Fibroblast of skin of scalp (primary cell): ENCODE measurements around the gene RPS18.

Experiments used
- DNase-seq: peaks from one replicate; pipeline ENCODE4 v3.0.0-alpha.2; 2013

RPS18 gene

DNA sequence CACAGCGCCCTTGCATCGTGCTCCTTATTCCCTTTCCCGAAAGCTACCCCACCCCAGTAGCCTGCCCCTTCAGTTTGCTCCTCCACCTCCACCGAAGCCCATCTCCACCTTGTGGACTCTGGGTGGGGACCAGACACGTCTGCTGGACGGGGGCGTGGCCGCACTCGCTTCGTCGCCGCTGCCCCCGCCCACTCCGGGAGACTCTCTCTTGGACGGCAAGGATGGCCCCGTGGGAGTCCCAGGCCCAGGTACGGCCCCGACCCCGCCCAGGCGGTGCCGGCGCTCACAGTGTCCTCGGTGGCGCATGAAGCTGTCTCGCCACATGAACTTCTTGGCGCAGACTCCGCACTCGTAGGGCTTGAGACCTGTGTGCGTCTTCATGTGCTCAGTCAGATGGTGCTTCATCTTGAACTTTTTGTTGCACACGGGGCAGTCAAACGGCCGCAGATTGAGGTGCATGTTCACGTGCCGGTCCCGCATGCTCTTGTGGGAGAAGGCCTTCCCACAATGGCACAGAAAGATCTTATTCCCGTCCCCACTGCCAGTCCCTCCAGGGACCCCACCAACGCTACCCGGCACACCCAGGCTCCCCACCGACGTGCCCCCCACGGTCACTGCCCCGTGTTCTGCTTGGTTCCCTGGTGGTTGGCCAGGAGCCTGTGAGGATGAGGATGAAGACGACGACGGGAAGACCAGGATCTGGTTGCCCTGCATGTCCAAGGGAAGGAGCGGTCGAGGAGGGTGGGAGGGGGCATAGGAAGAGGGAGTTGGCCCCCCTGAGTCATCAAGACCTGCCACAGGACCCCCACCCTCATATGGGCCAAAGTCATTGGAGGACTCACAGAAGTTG lies 43.3 kb downstream of the RPS18 start:
- no peak for DNase-seq

GRCh38 chr6:33315793-33316602 lies 44.1 kb downstream of the RPS18 start:
- DNase-seq = no peak

- DNase-seq = no peak
Measured at GRCh38 chr6:33316603-33317418, 44.9 kb downstream of the RPS18 start.

DNA sequence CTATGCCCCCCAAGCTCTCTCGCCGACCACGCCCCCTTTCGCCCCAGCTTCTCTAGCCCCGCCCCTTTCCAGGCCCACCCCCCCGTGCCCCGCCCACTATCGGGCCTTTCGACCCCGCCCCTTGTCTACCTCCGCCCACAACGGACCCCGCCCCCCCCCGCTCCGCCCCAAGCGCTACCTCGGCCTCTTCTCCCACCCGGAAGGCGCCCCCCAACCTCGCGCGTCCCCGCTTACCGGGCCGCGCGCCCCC lies 45.5 kb downstream of the RPS18 start:
- no peak for DNase-seq

DNA sequence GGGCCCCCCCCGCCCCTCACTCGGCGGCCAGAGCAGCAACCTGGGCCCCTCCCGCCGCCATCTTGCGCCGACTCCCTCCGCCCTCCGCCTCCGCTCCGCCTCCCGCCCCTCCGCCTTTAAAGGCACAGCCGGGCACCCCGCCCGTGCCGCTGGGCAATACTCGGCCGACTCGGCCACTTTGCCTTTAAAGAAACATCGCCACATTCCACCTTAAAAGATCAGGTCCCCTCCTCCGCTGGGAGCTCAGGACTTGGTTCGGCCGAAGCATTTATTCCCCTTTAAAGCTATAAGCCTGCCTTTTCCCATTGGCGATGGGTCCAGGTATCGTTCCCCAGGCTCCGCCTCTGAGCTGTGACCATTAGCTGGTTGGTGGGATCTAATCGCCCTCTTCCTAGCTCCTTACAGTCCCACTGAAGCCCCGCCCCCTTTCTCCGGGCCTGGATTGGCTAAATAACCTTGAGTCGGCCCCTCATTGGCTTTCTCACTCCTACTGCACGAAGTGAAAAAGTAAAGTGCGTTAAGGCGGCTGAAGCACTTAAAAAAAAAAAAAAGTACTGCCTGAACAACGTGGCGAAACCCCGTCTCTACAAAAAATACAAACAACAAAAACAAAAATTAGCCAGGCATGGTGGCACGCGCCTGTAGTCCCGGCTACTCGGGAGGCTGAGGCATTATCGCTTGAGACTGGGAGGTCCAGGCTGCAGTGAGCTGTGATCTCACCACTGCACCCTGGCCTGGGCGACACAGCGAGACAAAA lies 46.0 kb downstream of the RPS18 start, which contains the start of gene ZBTB22:
ZBTB22 (minus strand) TSS at position 76 of the 757 bp plus-strand sequence. CDS start 828 bp downstream, outside the sequence.
- DNase-seq = peak; percentile 99

DNA sequence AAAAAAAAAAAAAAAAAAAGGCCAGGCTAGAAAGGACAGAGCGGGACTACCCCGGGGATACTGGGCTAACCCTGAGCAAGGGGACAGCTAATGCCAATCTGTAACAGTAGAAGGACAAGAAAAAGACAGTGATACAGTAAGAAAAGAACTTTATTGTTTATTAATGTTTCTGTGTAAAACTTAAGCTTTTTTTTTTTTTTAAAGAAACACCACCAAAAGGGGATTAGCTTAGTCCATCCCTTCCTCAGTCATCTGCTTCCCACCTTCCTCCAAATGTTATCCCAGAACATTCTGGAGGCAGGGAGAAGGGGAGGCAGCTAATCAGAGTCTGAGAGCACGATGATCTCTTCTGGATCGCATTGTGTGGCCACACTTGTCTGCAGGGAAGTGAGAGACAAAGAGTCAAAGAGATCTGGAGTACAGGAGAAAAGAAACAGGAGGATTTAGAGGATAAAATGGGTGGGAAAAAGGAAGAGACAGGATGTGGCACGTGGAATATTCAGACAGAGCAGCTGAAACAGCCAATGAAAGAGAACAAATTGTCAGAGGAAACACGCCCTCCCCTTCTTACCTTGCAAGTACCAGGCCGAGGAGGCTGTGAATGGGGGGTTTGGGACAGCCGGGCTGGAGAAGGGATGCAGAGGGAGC lies 46.7 kb downstream of the RPS18 start:
- DNase-seq = no peak

DNA sequence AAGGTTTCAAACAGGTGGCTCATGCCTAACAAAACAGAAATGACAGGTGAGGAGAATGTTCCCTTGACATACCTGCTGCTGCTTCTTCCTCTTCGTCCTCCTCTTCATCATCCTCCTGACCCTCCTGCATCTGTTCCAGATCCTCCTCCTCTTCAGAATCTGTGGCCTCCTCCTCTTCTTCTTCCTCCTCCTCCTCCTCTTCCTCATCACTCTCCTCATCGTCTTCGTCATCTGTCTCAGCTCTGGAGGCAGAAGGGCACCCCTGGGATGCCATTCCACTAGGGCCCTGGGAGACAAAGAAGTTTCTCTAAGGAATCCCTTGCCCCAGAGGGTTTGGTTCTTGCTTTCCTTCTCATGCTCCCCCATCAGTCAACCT lies 48.1 kb downstream of the RPS18 start:
- no peak for DNase-seq

GRCh38 chr6:33320315-33321181 lies 48.7 kb downstream of the RPS18 start:
- DNase-seq = peak; percentile 72

GRCh38 chr6:33321227-33321626 lies 49.4 kb downstream of the RPS18 start:
- DNase-seq = no peak

GRCh38 chr6:33323623-33323948 lies 51.7 kb downstream of the RPS18 start:
- no peak for DNase-seq

- DNase-seq = no peak
Measured at GRCh38 chr6:33324125-33324524, 52.2 kb downstream of the RPS18 start.
